ENCODE measurements around the gene SDR39U1.
"Not testable (repeated sequence)": the region's sequence is repeated elsewhere in the genome, so short reads cannot be mapped to it uniquely, and the experiment has no call there.

The SDR39U1 gene

GRCh38 chr14:24465805-24466204, 23.2 kb upstream of the SDR39U1 start:
- TF ChIP-seq Cebpa-rat (IDR thresholded peaks at IDR 0.05) = no peak
- no peaks in the 10 kb centered on the region for H3K27me3 ChIP-seq
- H3K4me2 ChIP-seq = no peak overlapping the region
- no peaks in the 10 kb centered on the region for H3K36me3 ChIP-seq
- no peaks in the 10 kb centered on the region for H3K4me1 ChIP-seq
- H3K4me3 ChIP-seq = no peak overlapping the region
- no peak overlapping the region for H3K9ac ChIP-seq
- no peaks in the 10 kb centered on the region for H3K9me3 ChIP-seq
- H4K20me1 ChIP-seq = no peaks in the 10 kb centered on the region
- no peak overlapping the region for H3K27ac ChIP-seq

GRCh38 chr14:24465368-24465767, 22.8 kb upstream of the SDR39U1 start:
- TF ChIP-seq Cebpa-rat (IDR thresholded peaks at IDR 0.05) = no peak
- Histone ChIP-seq H3K9me3 (no peaks in the 10 kb centered on the region), H4K20me1 (no peaks in the 10 kb centered on the region), H3K36me3 (no peaks in the 10 kb centered on the region), H3K4me3 (no peak overlapping the region), H3K27ac (no peak overlapping the region), H3K27me3 (no peaks in the 10 kb centered on the region), H3K4me2 (no peak overlapping the region), H3K9ac (no peak overlapping the region), H3K4me1 (0 out of 2 replicates have a peak, but pooled peaks cover under 1% of the 10 kb centered on the region)

DNA sequence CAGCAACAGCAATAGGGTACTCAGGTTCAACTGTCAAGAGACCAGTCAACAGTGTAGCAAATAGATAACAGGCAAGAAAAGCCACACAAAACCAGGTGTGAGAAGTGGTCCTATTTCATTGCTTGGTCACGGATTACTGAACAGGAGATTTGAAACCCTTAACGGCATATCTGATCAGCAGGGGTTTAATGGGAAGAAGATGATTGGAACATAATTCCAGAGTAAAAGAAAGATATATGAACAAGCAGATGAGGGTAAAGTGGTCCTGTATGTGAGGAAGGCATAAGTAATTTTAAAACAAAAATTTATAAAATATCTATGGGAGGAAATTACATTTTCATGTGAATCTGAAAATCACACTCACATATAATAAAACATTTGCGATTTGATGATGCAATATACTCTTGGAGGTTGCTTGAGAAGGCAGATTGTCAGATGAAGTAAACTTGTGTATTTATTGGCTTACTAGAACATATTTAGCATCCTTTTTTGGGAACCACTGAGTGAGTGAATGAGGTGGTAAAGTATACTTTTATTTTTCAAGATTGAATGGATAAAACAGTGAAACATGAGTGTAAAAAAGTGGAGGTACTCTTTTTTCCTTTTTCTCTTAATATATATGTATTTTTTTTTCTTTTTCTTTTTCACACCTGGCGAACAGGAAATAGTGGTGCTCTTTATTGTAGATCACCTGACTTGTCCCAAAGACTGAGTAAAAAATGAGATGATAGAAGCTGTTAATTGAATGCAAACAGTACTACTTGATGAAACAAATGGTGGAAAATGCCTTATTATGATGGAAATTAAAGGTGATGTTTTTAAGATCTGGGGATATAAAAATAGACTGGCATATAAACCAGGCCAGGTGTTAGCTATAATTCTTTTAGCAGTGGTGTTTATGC, 21.6 kb upstream of the SDR39U1 start:
- Histone ChIP-seq H4K20me1 (no peaks in the 10 kb centered on the region), H3K4me2 (no peak overlapping the region), H3K27ac (no peak overlapping the region), H3K9me3 (no peaks in the 10 kb centered on the region), H3K27me3 (no peaks in the 10 kb centered on the region), H3K4me1 (peaks cover 13% of the 10 kb centered on the region), H3K4me3 (no peak overlapping the region), H3K36me3 (no peaks in the 10 kb centered on the region), H3K9ac (no peak overlapping the region)
- no peak for TF ChIP-seq Cebpa-rat (IDR thresholded peaks at IDR 0.05)

DNA sequence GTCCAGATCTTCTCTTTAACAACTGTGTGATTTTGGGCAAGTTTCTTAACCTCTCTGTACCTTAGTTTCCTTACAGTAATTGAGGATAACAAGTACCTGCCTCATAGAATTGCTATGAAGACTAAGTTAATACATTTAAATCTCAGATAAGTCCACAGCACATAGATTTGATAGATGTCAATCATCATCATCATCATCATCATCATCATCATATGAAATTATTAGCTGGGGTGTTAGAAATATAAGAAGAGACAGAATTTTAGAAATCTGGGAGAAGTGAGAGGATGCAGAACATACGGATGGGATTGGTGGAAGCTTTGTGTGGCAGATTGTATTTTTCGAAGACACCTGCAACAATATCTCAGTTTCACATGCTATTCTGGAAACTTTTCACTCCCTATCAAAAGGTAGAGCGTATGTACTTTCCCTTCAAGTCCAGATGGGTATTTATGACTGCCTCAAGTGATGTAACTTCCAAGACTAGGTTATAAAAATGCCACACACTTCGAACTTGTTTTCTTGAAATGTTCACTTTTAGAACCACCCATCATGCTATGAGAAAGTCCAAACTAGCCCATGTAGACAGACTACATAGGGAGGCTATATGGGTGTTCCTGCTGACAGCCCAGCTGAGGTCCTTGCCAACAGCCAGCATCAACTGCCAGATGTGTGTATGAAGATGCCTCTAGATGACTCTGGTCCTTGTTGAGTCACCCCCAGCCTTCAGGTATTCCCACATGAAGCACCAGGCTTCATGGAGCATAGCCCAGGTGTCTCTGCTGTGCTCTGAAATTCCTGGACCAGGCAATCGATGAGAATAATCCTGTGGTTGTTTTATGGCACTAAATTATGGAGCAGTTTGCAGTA, 20.7 kb upstream of the SDR39U1 start:
- no peaks in the 10 kb centered on the region for H4K20me1 ChIP-seq
- no peak overlapping the region for H3K4me3 ChIP-seq
- H3K9me3 ChIP-seq = no peaks in the 10 kb centered on the region
- H3K4me1 ChIP-seq = peaks cover 22% of the 10 kb centered on the region
- no peaks in the 10 kb centered on the region for H3K27me3 ChIP-seq
- H3K27ac ChIP-seq = no peak overlapping the region
- H3K36me3 ChIP-seq = no peaks in the 10 kb centered on the region
- no peak for TF ChIP-seq Cebpa-rat (IDR thresholded peaks at IDR 0.05)
- no peak overlapping the region for H3K9ac ChIP-seq
- H3K4me2 ChIP-seq = no peak overlapping the region

DNA sequence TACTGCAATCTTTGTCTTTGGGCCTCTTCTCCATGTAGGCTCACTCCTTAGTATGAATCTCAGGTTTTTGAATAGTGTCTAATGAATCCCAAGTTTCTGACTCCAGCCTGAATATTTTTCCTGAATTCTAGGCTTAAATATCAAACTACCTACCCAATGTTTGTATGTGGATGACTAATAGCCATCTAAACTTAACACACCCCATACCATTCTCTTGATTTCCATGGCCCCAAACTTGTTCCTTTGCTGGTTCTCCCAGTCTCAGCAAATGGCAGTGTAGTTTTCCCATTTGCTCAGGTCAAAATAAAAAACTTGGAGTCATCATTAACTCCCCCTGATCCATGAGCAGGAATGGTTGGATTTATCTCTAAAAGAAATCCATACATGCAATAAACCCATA, 18.8 kb upstream of the SDR39U1 start:
- H3K27ac ChIP-seq = no peak overlapping the region
- no peak for TF ChIP-seq Cebpa-rat (IDR thresholded peaks at IDR 0.05)

DNA sequence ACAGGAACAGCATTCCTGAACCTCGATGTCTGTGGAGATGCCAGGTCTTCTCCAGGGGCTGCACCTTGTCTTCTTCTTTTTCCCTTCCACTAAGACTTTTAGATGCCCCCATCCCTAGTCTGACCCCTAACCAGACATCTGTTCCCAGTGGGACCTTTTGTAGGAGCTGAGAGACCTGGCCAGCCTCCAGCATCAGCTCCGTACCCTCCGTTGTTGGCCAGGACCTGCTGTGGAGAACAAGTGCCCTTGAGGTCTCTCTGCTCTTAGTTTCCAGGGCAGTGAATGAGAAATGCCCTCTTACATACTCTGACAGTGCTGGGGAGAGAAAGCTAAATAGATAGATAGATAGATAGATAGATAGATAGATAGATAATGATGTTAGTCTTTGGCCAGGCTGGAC, 16.8 kb upstream of the SDR39U1 start:
- peaks cover 9% of the 10 kb centered on the region for H3K9me3 ChIP-seq
- TF ChIP-seq Cebpa-rat (IDR thresholded peaks at IDR 0.05) = no peak
- H3K27me3 ChIP-seq = no peaks in the 10 kb centered on the region
- H4K20me1 ChIP-seq = no peaks in the 10 kb centered on the region
- no peak overlapping the region for H3K4me3 ChIP-seq
- peak overlapping the region; percentile 15; the same call in 1 of the 2 replicates for H3K27ac ChIP-seq
- H3K9ac ChIP-seq = no peak overlapping the region
- H3K4me2 ChIP-seq = peak overlapping the region; percentile 61; the same call in 1 of the 2 replicates
- H3K36me3 ChIP-seq = 0 out of 2 replicates have a peak, but pooled peaks cover 5% of the 10 kb centered on the region
- H3K4me1 ChIP-seq = peaks cover 28% of the 10 kb centered on the region

More for the DNA sequence above, 18.8 kb upstream of the SDR39U1 start:
- Histone ChIP-seq H3K36me3 (no peaks in the 10 kb centered on the region), H3K4me2 (no peak overlapping the region), H3K27me3 (no peaks in the 10 kb centered on the region), H3K4me1 (peaks cover 28% of the 10 kb centered on the region), H4K20me1 (no peaks in the 10 kb centered on the region), H3K4me3 (no peak overlapping the region), H3K9ac (no peak overlapping the region), H3K9me3 (no peaks in the 10 kb centered on the region)

DNA sequence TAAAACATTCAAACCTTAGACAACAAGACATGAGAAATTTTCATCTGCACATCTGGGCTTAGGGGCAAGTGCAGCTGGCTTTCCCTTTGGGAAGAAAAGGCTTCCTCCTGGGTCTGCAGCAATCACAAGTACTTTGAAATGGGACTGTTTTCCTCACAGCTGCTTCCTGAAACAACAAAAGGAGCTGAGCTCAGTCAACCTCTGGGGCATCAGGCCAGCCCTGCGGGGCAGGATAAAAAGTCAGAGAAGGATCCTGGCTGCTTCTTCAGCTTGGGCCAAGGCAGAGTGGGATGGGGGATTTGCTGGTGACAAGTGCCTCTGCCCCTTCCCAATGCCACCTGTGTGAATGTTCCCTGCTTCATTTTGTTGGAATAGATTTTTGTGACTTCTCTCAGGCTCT, 16.2 kb upstream of the SDR39U1 start:
- TF ChIP-seq Cebpa-rat (IDR thresholded peaks at IDR 0.05) = no peak

GRCh38 chr14:24456980-24457379, 14.4 kb upstream of the SDR39U1 start:
- Histone ChIP-seq H3K27ac (no peak overlapping the region), H3K9ac (no peak overlapping the region), H3K4me1 (peaks cover 28% of the 10 kb centered on the region), H3K27me3 (no peaks in the 10 kb centered on the region), H3K36me3 (peaks cover 10% of the 10 kb centered on the region; the same call in 1 of the 2 replicates), H3K4me3 (no peak overlapping the region), H3K9me3 (peaks cover 24% of the 10 kb centered on the region), H3K4me2 (no peak overlapping the region), H4K20me1 (no peaks in the 10 kb centered on the region)
- no peak for TF ChIP-seq Cebpa-rat (IDR thresholded peaks at IDR 0.05)

More for the DNA sequence above, 16.2 kb upstream of the SDR39U1 start:
- 0 out of 2 replicates have a peak, but pooled peaks cover 6% of the 10 kb centered on the region for H3K36me3 ChIP-seq
- H3K27ac ChIP-seq = no peak overlapping the region; the same call in 1 of the 2 replicates
- peak overlapping the region; percentile 61 for H3K4me2 ChIP-seq
- H3K9ac ChIP-seq = no peak overlapping the region
- H3K4me1 ChIP-seq = peaks cover 28% of the 10 kb centered on the region
- no peak overlapping the region for H3K4me3 ChIP-seq
- H3K27me3 ChIP-seq = no peaks in the 10 kb centered on the region
- no peaks in the 10 kb centered on the region for H4K20me1 ChIP-seq
- peaks cover 15% of the 10 kb centered on the region for H3K9me3 ChIP-seq

DNA sequence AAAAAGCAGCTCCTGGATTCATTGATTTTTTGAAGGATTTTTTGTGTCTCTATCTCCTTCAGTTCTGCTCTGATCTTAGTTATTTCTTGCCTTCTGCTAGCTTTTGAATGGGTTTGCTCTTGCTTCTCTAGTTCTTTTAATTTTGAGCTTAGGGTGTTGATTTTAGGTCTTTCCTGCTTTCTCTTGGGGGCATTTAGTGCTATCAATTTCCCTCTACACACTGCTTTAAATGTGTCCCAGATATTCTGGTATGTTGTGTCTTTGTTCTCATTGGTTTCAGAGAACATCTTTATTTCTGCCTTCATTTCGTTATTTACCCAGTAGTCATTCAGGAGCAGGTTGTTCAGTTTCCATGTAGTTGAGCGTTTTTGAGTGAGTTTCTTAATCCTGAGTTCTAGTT, 8.3 kb upstream of the SDR39U1 start:
- not testable (repeated sequence) for H4K20me1 ChIP-seq, H3K27me3 ChIP-seq

More for the DNA sequence above, 8.3 kb upstream of the SDR39U1 start:
- H3K4me2 ChIP-seq, H3K36me3 ChIP-seq, H3K4me1 ChIP-seq, H3K27ac ChIP-seq, H3K4me3 ChIP-seq, H3K9ac ChIP-seq: not testable (repeated sequence)
- H3K9me3 ChIP-seq = peaks cover 30% of the 10 kb centered on the region
